Stimulated activated CD8-positive, alpha-beta memory T cell treated with anti-CD3 and anti-CD28 coated beads, Interleukin-15, amount 100 ng/mL, for 1 hour (primary cell): Measurements from ENCODE around the gene MCHR1.
"Not testable (repeated sequence)": the region's sequence is repeated elsewhere in the genome, so short reads cannot be mapped to it uniquely, and the experiment has no call there.

Experiments
- DNase-seq: peaks from one replicate; pipeline ENCODE4 v3.0.0-alpha.2; 2020; ENCODE audit warnings: low read depth

Gene MCHR1

GRCh38 chr22:40691532-40691931, 12.2 kb downstream of the MCHR1 start:
- DNase-seq = no peak

GRCh38 chr22:40694411-40694810, 15.1 kb downstream of the MCHR1 start:
- no peak for DNase-seq

GRCh38 chr22:40701274-40701673, 22.0 kb downstream of the MCHR1 start:
- DNase-seq = no peak

GRCh38 chr22:40703174-40703573, 23.9 kb downstream of the MCHR1 start:
- DNase-seq = no peak

- DNase-seq = no peak
These were observed 24.5 kb downstream of the MCHR1 start for GRCh38 chr22:40703736-40704135.

- DNase-seq = no peak
These were observed 26.8 kb downstream of the MCHR1 start for GRCh38 chr22:40705918-40706682.

- DNase-seq = no peak
These were observed 27.9 kb downstream of the MCHR1 start for GRCh38 chr22:40707154-40707553.

- no peak for DNase-seq
These were observed 28.9 kb downstream of the MCHR1 start for GRCh38 chr22:40708177-40708576.

GRCh38 chr22:40709752-40710413, 30.6 kb downstream of the MCHR1 start:
- DNase-seq = no peak

- DNase-seq = no peak
These were observed 33.0 kb downstream of the MCHR1 start for GRCh38 chr22:40712311-40712710.

- DNase-seq = no peak
These were observed 35.4 kb downstream of the MCHR1 start for GRCh38 chr22:40714499-40715337.

- DNase-seq = no peak
These were observed 36.8 kb downstream of the MCHR1 start for GRCh38 chr22:40716116-40716515.

- not testable (repeated sequence) for DNase-seq
These were observed 38.4 kb downstream of the MCHR1 start for GRCh38 chr22:40717657-40718056.

- DNase-seq = no peak
These were observed 39.2 kb downstream of the MCHR1 start for GRCh38 chr22:40718250-40719204.

GRCh38 chr22:40719599-40719998, 40.3 kb downstream of the MCHR1 start:
- no peak for DNase-seq

GRCh38 chr22:40720156-40720537, 40.9 kb downstream of the MCHR1 start:
- DNase-seq = not testable (repeated sequence)

GRCh38 chr22:40720538-40721256, 41.4 kb downstream of the MCHR1 start:
- DNase-seq = no peak

- no peak for DNase-seq
These were observed 42.0 kb downstream of the MCHR1 start for GRCh38 chr22:40721266-40721665.

- DNase-seq = no peak
These were observed 44.2 kb downstream of the MCHR1 start for GRCh38 chr22:40723396-40723933.

GRCh38 chr22:40726514-40726913, 47.2 kb downstream of the MCHR1 start:
- no peak for DNase-seq
